SJSA1 (cell line): ENCODE results near the gene ZNF780A. TPM values are rescaled to one million over a fixed set of nuclear protein-coding genes. Genes with fewer than 3 reads are reported as not detected.
"Not testable (repeated sequence)": the region's sequence is repeated elsewhere in the genome, so short reads cannot be mapped to it uniquely, and the experiment has no call there.

ENCODE experiments used
- DNase-seq, 2 experiments: peaks; one replicate each; pipeline ENCODE4 v3.0.0-alpha.2; 2015 to 2020; ENCODE audit warnings: low spot score in 2 of 2, low read depth in 1 of 2
- H3K27ac ChIP-seq: fragments of 250-450 bp; sonication (Bioruptor Pico); 2 replicates; pipeline ENCODE4 v1.5.1; 2020; ENCODE audit warnings: mild to moderate bottlenecking, moderate library complexity
- H3K27me3 ChIP-seq: fragments of 250-450 bp; sonication (Bioruptor Pico); replicated peaks from 2 replicates; pipeline ENCODE4 v1.5.1; 2020; ENCODE audit warnings: mild to moderate bottlenecking, moderate library complexity
- H3K36me3 ChIP-seq: fragments of 250-450 bp; sonication (Bioruptor Pico); 2 replicates; pipeline ENCODE4 v1.5.1; 2020; ENCODE audit warnings: mild to moderate bottlenecking
- H3K4me1 ChIP-seq: fragments of 250-450 bp; sonication (Bioruptor Pico); replicated peaks from 2 replicates; pipeline ENCODE4 v1.6.1; 2021; ENCODE audit warnings: mild to moderate bottlenecking
- H3K4me3 ChIP-seq: fragments of 250-450 bp; sonication (Bioruptor Pico); 2 replicates; pipeline ENCODE4 v1.5.1; 2020; ENCODE audit warnings: mild to moderate bottlenecking
- H3K9me3 ChIP-seq: fragments of 250-450 bp; sonication (Bioruptor Pico); replicated peaks from 2 replicates; pipeline ENCODE4 v1.5.1; 2020; ENCODE audit warnings: mild to moderate bottlenecking
- total RNA-seq: library from RNA; depleted of rRNA; stranded (reverse); fragments of >200 nt; shearing (Covaris generic); gene quantifications from 2 replicates; pipeline ENCODE4 v1.2.3, GENCODE V29; 2014; rRNA removed

The ZNF780A gene
- total RNA-seq, result 19.0 and 20.1 TPM in 2 replicates

GRCh38 chr19:40090241-40091204 lies at the start of gene ZNF780A:
Gene ZNF780A (minus strand): TSS chr19:40090943. CDS start chr19:40084753, 6,190 bp downstream.
- Histone ChIP-seq H3K36me3 (peaks cover 3% of the 10 kb centered on the region; the same call in 1 of the 2 replicates), H3K4me3 (peak within 1 kb of the TSS; percentile 75), H3K9me3 (no peaks in the 10 kb centered on the region), H3K27me3 (no peaks in the 10 kb centered on the region), H3K27ac (peak within 1 kb of the TSS; percentile 78), H3K4me1 (0 out of 2 replicates have a peak, but pooled peaks cover 5% of the 10 kb centered on the region)
- peak; percentile 73 to 75 for DNase-seq

- Histone ChIP-seq H3K9me3 (no peaks in the 10 kb centered on the region), H3K4me1 (no peaks in the 10 kb centered on the region), H3K4me3 (no peak overlapping the region), H3K27ac (no peak overlapping the region), H3K27me3 (peaks cover 9% of the 10 kb centered on the region; the same call in 1 of the 2 replicates), H3K36me3 (no peaks in the 10 kb centered on the region)
- DNase-seq, result peak in 1 of 2 experiments; percentile 32
These were observed 49.0 kb upstream of the ZNF780A start for GRCh38 chr19:40139533-40140287.

- Histone ChIP-seq H3K27ac (no peak overlapping the region), H3K27me3 (peaks cover 12% of the 10 kb centered on the region; the same call in 1 of the 2 replicates), H3K36me3 (no peaks in the 10 kb centered on the region), H3K9me3 (no peaks in the 10 kb centered on the region), H3K4me3 (no peak overlapping the region), H3K4me1 (no peaks in the 10 kb centered on the region)
- no peak for DNase-seq
These were observed 46.1 kb upstream of the ZNF780A start for GRCh38 chr19:40136818-40137217.

GRCh38 chr19:40134866-40135265 lies 44.1 kb upstream of the ZNF780A start:
- Histone ChIP-seq H3K36me3 (no peaks in the 10 kb centered on the region), H3K4me1 (no peaks in the 10 kb centered on the region), H3K4me3 (no peak overlapping the region), H3K27ac (no peak overlapping the region), H3K27me3 (0 out of 2 replicates have a peak, but pooled peaks cover 10% of the 10 kb centered on the region), H3K9me3 (no peaks in the 10 kb centered on the region)
- no peak for DNase-seq

- no peak overlapping the region for H3K27ac ChIP-seq
- no peak for DNase-seq
- H3K4me1 ChIP-seq, result no peaks in the 10 kb centered on the region
- H3K4me3 ChIP-seq, result no peak overlapping the region
- H3K27me3 ChIP-seq, result 0 out of 2 replicates have a peak, but pooled peaks cover 10% of the 10 kb centered on the region
- no peaks in the 10 kb centered on the region for H3K9me3 ChIP-seq
- no peaks in the 10 kb centered on the region for H3K36me3 ChIP-seq
These were observed 42.7 kb upstream of the ZNF780A start for GRCh38 chr19:40133491-40133890.

GRCh38 chr19:40130013-40130412 lies 39.3 kb upstream of the ZNF780A start:
- no peak for DNase-seq
- no peak overlapping the region for H3K27ac ChIP-seq
- no peaks in the 10 kb centered on the region for H3K36me3 ChIP-seq
- no peaks in the 10 kb centered on the region for H3K9me3 ChIP-seq
- H3K4me1 ChIP-seq, result no peaks in the 10 kb centered on the region
- H3K27me3 ChIP-seq, result peaks cover 10% of the 10 kb centered on the region; the same call in 1 of the 2 replicates
- no peak overlapping the region for H3K4me3 ChIP-seq

- H3K27me3 ChIP-seq, result peaks cover 7% of the 10 kb centered on the region; the same call in 1 of the 2 replicates
- H3K4me1 ChIP-seq, result no peaks in the 10 kb centered on the region
- H3K4me3 ChIP-seq, result no peak overlapping the region
- no peaks in the 10 kb centered on the region for H3K9me3 ChIP-seq
- H3K27ac ChIP-seq, result no peak overlapping the region
- H3K36me3 ChIP-seq, result no peaks in the 10 kb centered on the region
- no peak for DNase-seq
These were observed 38.7 kb upstream of the ZNF780A start for GRCh38 chr19:40129425-40129824.

GRCh38 chr19:40128991-40129390 lies 38.2 kb upstream of the ZNF780A start:
- Histone ChIP-seq H3K36me3 (no peaks in the 10 kb centered on the region), H3K9me3 (no peaks in the 10 kb centered on the region), H3K27ac (no peak overlapping the region), H3K27me3 (peaks cover 5% of the 10 kb centered on the region; the same call in 1 of the 2 replicates), H3K4me3 (no peak overlapping the region), H3K4me1 (no peaks in the 10 kb centered on the region)
- DNase-seq, result no peak

- no peaks in the 10 kb centered on the region for H3K36me3 ChIP-seq
- H3K9me3 ChIP-seq, result no peaks in the 10 kb centered on the region
- no peak overlapping the region for H3K4me3 ChIP-seq
- DNase-seq, result no peak
- no peaks in the 10 kb centered on the region for H3K4me1 ChIP-seq
- no peaks in the 10 kb centered on the region for H3K27me3 ChIP-seq
- H3K27ac ChIP-seq, result no peak overlapping the region
These were observed 28.6 kb upstream of the ZNF780A start for GRCh38 chr19:40119380-40119779.

GRCh38 chr19:40118638-40119037 lies 27.9 kb upstream of the ZNF780A start:
- not testable (repeated sequence) for DNase-seq, H3K27ac ChIP-seq, H3K36me3 ChIP-seq, H3K4me3 ChIP-seq, H3K4me1 ChIP-seq, H3K27me3 ChIP-seq, H3K9me3 ChIP-seq

- Histone ChIP-seq H3K4me1 (no peaks in the 10 kb centered on the region), H3K9me3 (no peaks in the 10 kb centered on the region), H3K27me3 (no peaks in the 10 kb centered on the region), H3K36me3 (no peaks in the 10 kb centered on the region), H3K27ac (no peak overlapping the region), H3K4me3 (no peak overlapping the region)
- DNase-seq, result no peak
These were observed 25.3 kb upstream of the ZNF780A start for GRCh38 chr19:40116075-40116474.

GRCh38 chr19:40114119-40114518 lies 23.4 kb upstream of the ZNF780A start:
- H3K36me3 ChIP-seq, result not testable (repeated sequence)

GRCh38 chr19:40112271-40112670 lies 21.5 kb upstream of the ZNF780A start:
- H3K4me3 ChIP-seq, H3K9me3 ChIP-seq, H3K36me3 ChIP-seq, H3K27me3 ChIP-seq, H3K4me1 ChIP-seq, DNase-seq, H3K27ac ChIP-seq: not testable (repeated sequence)

More at GRCh38 chr19:40114119-40114518, 23.4 kb upstream of the ZNF780A start:
- H3K4me1 ChIP-seq, H3K4me3 ChIP-seq, DNase-seq, H3K27me3 ChIP-seq, H3K9me3 ChIP-seq, H3K27ac ChIP-seq: not testable (repeated sequence)
